ENCODE results near the gene FLNC.

Gene FLNC

GRCh38 chr7:128890306-128891109 lies 60.3 kb downstream of the FLNC start:
- Histone ChIP-seq H3K9me2 (replicated peaks; ENCODE audit: control insufficient read depth, low read length) (no peaks in the 10 kb centered on the region), H3K9me3 (ENCODE audit: control insufficient read depth, insufficient read depth, low read length) (0 out of 2 replicates have a peak, but pooled peaks cover 3% of the 10 kb centered on the region), H3F3A (ENCODE audit: control insufficient read depth, insufficient read depth) (peaks cover 4% of the 10 kb centered on the region; the same call in 1 of the 2 replicates), H3K27ac (ENCODE audit: low read depth, low read length) (no peak overlapping the region), H3K27me3 (ENCODE audit: control insufficient read depth, low read length) (peaks cover 38% of the 10 kb centered on the region), H3K4me2 (ENCODE audit: low read length) (0 out of 2 replicates have a peak overlapping the region, but pooled peaks have one; percentile 22), H3K4me1 (ENCODE audit: control insufficient read depth, low read length) (no peaks in the 10 kb centered on the region; the same call in 1 of the 2 replicates), H3K36me3 (ENCODE audit: control insufficient read depth, low read length) (no peaks in the 10 kb centered on the region), H4K20me1 (ENCODE audit: control insufficient read depth, insufficient read depth, low read depth, low read length) (no peaks in the 10 kb centered on the region), H3K4me3 (ENCODE audit: low read length) (no peak overlapping the region), H3K79me2 (ENCODE audit: control insufficient read depth, low read length) (no peaks in the 10 kb centered on the region)
- TF ChIP-seq EZH2phosphoT487 (IDR thresholded peaks at IDR 0.05; ENCODE audit: borderline replicate concordance, low read length) (no peak), CTCF (IDR thresholded peaks at IDR 0.05; ENCODE audit: low read depth, low read length, poor library complexity, severe bottlenecking) (no peak)

DNA sequence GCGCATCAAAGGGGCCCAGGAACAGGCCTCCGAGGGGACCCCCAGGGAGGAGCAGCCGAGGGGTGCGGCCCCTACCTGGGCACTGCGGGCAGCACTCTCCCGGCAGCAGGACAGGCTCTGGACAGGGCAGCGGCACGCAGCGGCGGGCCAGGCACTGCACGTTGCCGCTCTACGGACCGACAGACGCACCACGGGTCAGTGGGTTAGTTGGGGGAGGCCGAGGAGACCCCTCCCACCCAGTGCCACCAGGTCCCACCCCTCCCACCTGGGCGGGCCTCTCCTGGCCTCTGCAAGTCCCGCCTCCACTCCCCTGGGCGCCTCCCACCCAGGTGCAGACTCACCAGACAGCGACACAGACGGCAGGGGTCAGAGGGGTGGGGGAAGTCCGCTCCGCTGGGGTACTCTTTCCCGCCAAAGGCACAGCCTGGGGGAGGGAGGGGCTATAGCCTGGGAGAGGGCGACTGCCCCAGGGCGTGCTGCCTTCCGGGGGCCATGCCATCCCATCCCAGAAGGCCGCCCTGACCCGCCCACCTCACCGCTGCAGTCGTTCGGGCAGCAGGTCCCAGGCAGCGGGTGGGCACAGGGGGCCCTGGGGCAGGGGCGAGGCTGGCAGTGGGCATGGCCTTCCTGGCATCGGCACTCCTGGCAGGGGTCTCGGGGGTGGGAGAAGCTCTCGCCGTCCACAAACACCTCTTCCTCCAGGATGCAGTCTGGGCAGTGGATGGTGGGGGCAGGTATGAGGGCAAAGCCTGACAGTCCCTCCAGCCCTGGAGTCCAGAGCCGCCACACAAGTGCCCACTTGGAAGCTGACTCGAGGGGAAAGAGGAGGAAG lies 61.1 kb downstream of the FLNC start:
- no peak overlapping the region for H3K27ac ChIP-seq (ENCODE audit: low read depth, low read length)
- TF ChIP-seq CTCF (IDR thresholded peaks at IDR 0.05; ENCODE audit: low read depth, low read length, poor library complexity, severe bottlenecking), result no peak
- peak; percentile 76; the same call in 1 of the 2 replicates for TF ChIP-seq EZH2phosphoT487 (IDR thresholded peaks at IDR 0.05; ENCODE audit: borderline replicate concordance, low read length)
- H3K9me3 ChIP-seq (ENCODE audit: control insufficient read depth, insufficient read depth, low read length), result 0 out of 2 replicates have a peak, but pooled peaks cover 3% of the 10 kb centered on the region
- H3K27me3 ChIP-seq (ENCODE audit: control insufficient read depth, low read length), result peaks cover 38% of the 10 kb centered on the region
- 0 out of 2 replicates have a peak overlapping the region, but pooled peaks have one; percentile 22 for H3K4me2 ChIP-seq (ENCODE audit: low read length)
- no peaks in the 10 kb centered on the region; the same call in 1 of the 2 replicates for H3K4me1 ChIP-seq (ENCODE audit: control insufficient read depth, low read length)
- peaks cover 4% of the 10 kb centered on the region; the same call in 1 of the 2 replicates for H3F3A ChIP-seq (ENCODE audit: control insufficient read depth, insufficient read depth)
- no peaks in the 10 kb centered on the region for H3K79me2 ChIP-seq (ENCODE audit: control insufficient read depth, low read length)
- H3K4me3 ChIP-seq (ENCODE audit: low read length), result no peak overlapping the region
- no peaks in the 10 kb centered on the region for H4K20me1 ChIP-seq (ENCODE audit: control insufficient read depth, insufficient read depth, low read depth, low read length)
- H3K9me2 ChIP-seq (replicated peaks; ENCODE audit: control insufficient read depth, low read length), result no peaks in the 10 kb centered on the region
- H3K36me3 ChIP-seq (ENCODE audit: control insufficient read depth, low read length), result no peaks in the 10 kb centered on the region

- Histone ChIP-seq H3K79me2 (ENCODE audit: control insufficient read depth, low read length) (no peaks in the 10 kb centered on the region), H4K20me1 (ENCODE audit: control insufficient read depth, insufficient read depth, low read depth, low read length) (no peaks in the 10 kb centered on the region), H3K9me3 (ENCODE audit: control insufficient read depth, insufficient read depth, low read length) (0 out of 2 replicates have a peak, but pooled peaks cover 3% of the 10 kb centered on the region), H3K4me2 (ENCODE audit: low read length) (no peak overlapping the region), H3K27me3 (ENCODE audit: control insufficient read depth, low read length) (peaks cover 38% of the 10 kb centered on the region), H3K36me3 (ENCODE audit: control insufficient read depth, low read length) (no peaks in the 10 kb centered on the region), H3F3A (ENCODE audit: control insufficient read depth, insufficient read depth) (peaks cover 4% of the 10 kb centered on the region; the same call in 1 of the 2 replicates), H3K27ac (ENCODE audit: low read depth, low read length) (no peak overlapping the region), H3K4me3 (ENCODE audit: low read length) (no peak overlapping the region), H3K4me1 (ENCODE audit: control insufficient read depth, low read length) (no peaks in the 10 kb centered on the region; the same call in 1 of the 2 replicates), H3K9me2 (replicated peaks; ENCODE audit: control insufficient read depth, low read length) (no peaks in the 10 kb centered on the region)
- TF ChIP-seq CTCF (IDR thresholded peaks at IDR 0.05; ENCODE audit: low read depth, low read length, poor library complexity, severe bottlenecking), result no peak
- no peak; the same call in 1 of the 2 replicates for TF ChIP-seq EZH2phosphoT487 (IDR thresholded peaks at IDR 0.05; ENCODE audit: borderline replicate concordance, low read length)
Measured at GRCh38 chr7:128891942-128892269, 61.7 kb downstream of the FLNC start.

All from DOHH2 (cell line).